ENCODE measurements around the gene TTPAL.

The TTPAL gene

DNA sequence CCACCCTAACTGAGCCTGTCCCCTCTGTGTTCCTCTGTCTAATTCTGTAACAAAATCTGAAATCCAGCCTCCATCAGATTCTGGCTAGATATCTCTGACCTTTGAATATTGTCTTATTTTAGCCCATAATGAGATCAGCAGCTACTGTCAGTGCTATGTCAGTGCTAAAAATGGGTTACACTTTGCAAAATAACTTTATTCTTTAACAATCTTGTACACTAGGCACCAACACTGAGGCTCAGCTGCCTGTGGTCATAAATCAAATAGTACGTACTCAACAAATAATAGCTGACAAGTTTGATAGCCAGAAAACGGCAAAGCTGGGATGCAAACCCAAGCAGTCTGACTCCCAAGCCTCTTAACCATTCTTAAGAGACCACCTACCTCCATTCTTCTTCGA lies 22.1 kb downstream of the TTPAL start:
- DNase-seq (ENCODE audit: low read depth in 2 of 2): no peak

- DNase-seq (ENCODE audit: low read depth in 2 of 2): no peak
These were observed 24.5 kb downstream of the TTPAL start for GRCh38 chr20:44500221-44500620.

GRCh38 chr20:44501448-44501847 lies 25.8 kb downstream of the TTPAL start:
- no peak for DNase-seq (ENCODE audit: low read depth in 2 of 2)

GRCh38 chr20:44502968-44503367 lies 27.3 kb downstream of the TTPAL start:
- no peak for DNase-seq (ENCODE audit: low read depth in 2 of 2)

GRCh38 chr20:44504402-44505307 lies 29.0 kb downstream of the TTPAL start:
- no peak for DNase-seq (ENCODE audit: low read depth in 2 of 2)

GRCh38 chr20:44509762-44510161 lies 34.1 kb downstream of the TTPAL start:
- DNase-seq (ENCODE audit: low read depth in 2 of 2): no peak

DNA sequence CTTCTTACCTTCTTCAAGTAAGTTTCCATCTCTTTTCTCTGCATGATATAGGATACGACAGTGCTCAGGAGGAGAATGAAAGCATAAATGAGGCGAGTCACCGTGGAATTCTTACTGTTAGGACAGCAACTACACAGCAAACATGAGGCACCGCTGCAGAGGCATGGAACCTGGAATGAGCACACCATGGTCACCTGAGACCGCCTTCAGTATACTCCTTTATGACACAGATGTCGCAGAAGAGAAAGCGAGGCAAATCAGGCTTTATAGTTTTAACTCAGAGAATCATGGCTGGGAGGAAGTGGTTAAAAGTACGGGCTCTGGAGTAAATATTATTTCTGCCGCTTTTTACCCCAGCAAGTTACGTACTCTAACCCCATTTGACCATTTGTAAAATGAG lies 38.2 kb downstream of the TTPAL start:
- DNase-seq (ENCODE audit: low read depth in 2 of 2): no peak

DNA sequence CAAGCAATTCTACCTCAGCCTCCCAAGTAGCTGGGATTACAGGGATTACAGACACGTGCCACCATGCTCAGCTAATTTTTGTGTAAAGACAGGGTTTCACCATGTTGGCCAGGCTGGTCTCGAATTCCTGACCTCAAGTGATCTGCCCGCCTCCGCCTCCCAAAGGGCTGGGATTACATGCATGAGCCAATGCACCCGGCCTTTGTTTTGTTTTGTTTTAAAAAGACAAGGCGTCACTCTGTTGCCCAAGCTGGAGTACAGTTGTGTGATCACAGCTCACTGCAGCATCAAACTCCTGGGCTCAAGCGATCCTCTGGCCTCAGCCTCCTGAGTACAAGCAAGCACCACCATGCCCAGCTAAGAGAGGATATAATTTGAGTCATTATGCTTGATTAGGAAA lies 40.8 kb downstream of the TTPAL start:
- DNase-seq (ENCODE audit: low read depth in 2 of 2): no peak

GRCh38 chr20:44517454-44517853 lies 41.8 kb downstream of the TTPAL start:
- DNase-seq (ENCODE audit: low read depth in 2 of 2): no peak

- no peak for DNase-seq (ENCODE audit: low read depth in 2 of 2)
These were observed 42.6 kb downstream of the TTPAL start for GRCh38 chr20:44518248-44518647.

DNA sequence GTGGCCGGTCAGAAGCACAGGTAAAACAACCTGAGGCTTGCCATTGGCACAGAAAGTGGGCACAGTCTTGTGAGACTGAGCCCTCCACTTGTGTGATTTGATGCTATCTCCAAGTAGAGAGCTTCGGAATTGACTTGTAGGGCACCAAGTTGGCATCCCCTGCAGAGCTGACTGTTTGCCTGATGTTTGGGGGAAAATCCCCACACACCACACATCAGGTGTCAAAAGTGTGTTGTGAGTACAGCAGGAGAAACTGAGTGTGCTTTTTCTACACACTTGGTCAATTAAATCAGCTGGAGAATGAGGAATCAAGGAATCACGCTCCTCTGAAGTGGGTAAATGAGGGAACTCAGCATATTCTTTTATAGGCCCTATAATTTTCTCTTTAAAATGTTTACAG lies 45.2 kb downstream of the TTPAL start:
- DNase-seq (ENCODE audit: low read depth in 2 of 2): no peak

DNA sequence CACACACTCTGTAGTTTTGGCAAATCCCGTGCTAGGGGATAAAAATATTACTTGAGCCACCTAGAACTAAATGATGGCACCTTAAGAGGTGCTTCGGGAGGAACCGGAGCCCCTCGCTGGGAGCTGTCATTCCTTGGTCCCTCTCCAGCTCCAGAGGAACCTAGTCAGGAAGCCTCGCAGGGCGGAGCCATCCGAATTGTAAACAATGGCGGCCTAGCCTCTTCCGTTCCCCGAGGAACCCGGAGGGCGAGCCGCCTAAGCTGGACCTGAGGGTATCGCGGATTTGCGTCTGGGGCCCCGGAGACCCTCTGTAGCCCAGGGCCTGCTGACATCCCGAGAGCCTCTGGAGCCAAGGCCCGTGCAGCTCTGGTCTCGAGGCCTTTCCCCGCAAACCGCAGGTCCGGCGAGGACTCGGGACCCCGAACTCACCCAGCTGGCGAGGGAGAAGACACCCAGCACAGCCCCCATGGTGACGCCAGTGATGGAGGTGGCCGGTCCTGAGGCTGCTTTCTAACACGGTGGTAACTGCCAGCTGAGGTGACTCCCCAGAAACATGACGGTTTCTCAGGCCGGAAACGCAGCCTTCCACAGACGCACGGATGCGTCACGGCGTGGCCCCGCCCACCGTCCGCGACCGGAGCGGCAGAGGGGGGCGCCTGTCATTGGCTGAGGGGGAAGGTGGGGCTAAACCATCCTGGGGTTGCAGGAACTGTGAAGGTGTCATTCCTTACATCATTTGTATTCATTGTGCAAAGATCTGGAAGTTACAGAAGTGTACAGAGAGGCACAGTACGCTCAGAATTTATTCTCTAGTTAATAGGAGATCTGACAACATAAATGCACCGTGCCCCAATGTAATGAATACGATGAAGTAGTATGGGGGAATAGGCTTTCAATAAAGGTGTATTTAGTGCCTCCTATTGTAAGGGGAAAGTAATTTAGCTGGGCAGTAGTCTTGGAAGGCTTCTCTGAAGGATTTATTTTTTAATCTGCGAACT lies 46.1 kb downstream of the TTPAL start, which contains the start of gene SERINC3:
Gene SERINC3, minus strand, starts transcription at position 587 of the 998 bp plus-strand sequence. Its CDS starts 119 bp downstream, at position 468.
- peak; percentile 82 to 89 for DNase-seq (ENCODE audit: low read depth in 2 of 2)

DNA sequence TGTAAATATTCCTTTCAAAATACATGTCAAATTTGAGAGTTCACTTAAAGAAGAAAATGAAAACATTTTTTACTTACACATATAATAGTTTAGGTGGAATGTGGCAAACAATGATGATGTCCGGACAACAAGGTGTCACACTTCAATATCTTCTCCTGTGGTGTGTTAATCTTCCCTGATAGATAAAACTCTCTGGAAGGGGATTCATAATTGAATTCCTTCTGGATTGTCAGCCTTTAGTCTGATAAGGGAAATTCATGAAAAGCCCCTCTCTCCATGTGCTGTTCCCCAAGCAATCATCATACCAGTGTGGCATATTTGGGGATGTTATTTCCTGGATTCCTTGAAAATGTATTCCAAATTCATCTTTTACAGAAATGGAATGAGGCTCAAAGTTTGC lies 47.2 kb downstream of the TTPAL start:
- DNase-seq (ENCODE audit: low read depth in 2 of 2): no peak

DNA sequence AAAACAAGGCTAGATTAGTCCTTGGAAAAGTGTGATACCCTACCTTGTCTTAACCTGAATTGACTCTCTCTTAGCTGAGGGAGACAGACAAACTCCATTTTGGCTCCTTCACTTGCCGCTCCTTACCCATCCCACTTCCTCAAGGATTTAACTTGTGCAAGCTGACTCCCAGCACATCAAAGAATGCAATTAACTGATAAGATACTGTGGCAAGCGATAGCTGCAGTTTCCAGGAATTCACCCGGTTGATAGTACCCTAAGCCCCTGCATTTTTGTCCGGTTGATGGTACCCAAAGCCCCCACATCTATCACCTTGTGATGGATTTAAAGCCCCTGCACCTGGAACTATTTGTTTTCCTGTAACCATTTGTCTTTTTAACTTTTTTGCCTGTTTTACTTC lies 48.1 kb downstream of the TTPAL start:
- no peak for DNase-seq (ENCODE audit: low read depth in 2 of 2)

DNA sequence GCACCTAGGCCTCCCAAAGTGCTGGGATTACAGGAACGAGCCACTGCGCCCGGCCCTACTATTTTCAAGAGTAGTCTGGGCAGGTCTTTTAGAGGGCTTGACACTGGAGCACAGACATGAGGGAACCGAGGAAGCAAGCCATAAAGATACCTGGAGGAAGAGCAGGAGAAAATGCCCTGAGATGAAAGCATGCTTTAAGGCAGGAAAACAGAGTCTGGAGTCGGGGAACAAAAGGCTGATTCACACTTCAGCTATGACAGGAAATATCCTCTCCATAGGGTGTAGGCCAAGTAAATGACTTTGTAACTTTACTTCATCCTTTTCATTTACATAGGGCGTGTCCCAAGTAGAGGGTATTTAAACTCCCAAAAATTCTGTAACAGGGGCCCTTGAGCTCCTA lies 50.5 kb downstream of the TTPAL start:
- DNase-seq (ENCODE audit: low read depth in 2 of 2): no peak

DNA sequence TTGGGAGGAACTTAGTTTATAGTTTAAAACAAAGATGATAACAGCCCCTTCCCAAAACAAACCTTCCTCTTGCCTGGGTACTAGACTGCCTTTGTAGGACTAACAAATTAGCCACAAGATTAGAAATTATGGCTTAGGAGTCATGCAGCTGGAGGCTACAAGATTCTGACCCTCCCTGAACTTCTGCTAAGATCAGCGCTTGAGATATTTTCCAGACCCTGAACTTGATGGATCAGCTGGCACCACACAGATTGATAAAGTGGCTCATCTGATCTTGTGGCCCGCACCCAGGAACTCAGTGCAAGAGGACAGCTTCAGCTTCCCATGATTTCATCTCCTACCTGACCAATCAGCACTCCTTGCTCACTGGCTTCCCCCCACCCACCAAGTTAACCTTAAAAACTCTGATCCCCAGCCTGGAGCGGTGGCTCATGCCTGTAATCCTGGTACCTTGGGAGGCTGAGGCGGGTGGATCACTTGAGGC lies 52.1 kb downstream of the TTPAL start:
- DNase-seq (ENCODE audit: low read depth in 2 of 2): no peak

- DNase-seq (ENCODE audit: low read depth in 2 of 2): no peak
These were observed 52.6 kb downstream of the TTPAL start for GRCh38 chr20:44528309-44528708.

DNA sequence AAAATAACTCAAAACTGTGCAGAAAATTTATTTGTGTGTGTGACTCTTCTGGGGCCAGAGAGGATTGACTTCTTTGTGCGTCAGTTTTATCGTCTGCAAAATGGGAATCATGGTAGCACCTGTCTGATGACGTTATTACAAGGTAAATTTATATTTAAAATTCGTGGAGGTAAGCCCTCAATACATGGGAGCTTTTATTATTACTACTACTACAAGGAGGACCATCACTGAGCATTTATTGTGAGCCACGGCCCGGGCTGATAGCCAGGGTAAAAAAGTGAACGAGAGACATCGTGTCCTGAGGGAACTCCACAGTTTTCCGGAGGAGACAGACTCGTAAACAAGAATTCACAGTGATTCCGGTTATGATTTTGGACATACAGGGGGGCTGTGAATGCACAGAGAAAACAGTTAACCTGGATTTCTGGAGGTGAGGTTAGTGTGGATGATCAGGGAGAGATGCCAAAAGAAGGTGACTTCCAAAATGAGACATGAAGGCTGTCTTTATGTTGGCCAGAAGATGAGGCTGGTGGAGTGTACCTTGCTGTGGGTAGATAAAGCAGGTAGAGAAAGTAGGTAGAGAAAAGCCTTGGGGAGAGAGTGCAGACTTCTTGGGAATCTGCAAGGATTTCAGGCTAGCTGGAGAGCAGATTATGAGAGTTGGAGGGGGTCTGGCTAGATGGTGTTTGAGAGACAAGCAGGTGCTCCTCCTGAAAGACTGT lies 56.7 kb downstream of the TTPAL start:
- DNase-seq (ENCODE audit: low read depth in 2 of 2): no peak

DNA sequence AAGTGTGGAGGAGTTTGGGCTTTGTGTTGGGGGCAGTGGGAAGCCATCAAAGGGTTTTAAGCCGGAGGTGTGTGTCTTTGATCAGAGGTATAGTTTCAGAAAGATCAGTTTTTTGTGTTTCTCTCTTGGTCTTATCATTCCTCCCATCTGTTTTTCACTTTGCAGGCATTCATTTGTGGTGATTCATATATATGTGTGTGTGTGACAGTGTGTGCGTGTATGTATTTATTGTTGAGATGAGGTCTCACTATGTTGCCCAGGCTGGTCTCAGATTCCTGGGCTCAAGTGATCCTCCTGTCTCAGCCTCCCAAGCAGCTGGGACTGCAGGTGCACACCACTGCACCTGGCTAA lies 57.3 kb downstream of the TTPAL start:
- no peak for DNase-seq (ENCODE audit: low read depth in 2 of 2)

GRCh38 chr20:44533928-44534327 lies 58.3 kb downstream of the TTPAL start:
- DNase-seq (ENCODE audit: low read depth in 2 of 2): no peak

DNA sequence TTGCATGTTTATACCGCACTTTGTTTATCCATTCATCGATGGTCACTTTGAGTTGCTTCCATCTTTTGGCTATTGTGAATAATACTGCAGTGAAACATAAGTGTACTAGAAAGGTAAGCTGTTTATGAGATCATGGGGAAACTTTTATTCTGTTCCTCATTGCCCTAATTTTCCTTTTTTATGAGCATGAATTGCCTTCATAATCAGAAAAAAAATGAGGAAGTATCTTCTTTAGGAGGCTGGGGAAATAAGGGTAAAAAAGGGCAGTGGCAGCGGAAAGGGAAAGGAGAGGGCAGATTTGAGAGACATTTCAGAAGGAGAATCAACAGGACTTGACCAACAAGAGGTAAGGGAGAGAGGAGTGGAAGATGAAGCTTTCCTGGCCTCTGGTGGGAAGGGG lies 60.5 kb downstream of the TTPAL start:
- no peak for DNase-seq (ENCODE audit: low read depth in 2 of 2)

- no peak for DNase-seq (ENCODE audit: low read depth in 2 of 2)
These were observed 62.3 kb downstream of the TTPAL start for GRCh38 chr20:44537993-44538392.

All from stimulated activated CD4-positive, alpha-beta T cell treated with anti-CD3 and anti-CD28 coated beads, Interleukin-1b, Interleukin-23, amount 100 ng/mL, for 1 hour (primary cell).